H9 (cell line): ENCODE data around the gene DNAJC15. TPM values are rescaled to one million over a fixed set of nuclear protein-coding genes. Genes with fewer than 3 reads are reported as not detected.

Source experiments
- DNase-seq: peaks from one replicate; pipeline ENCODE4 v3.0.0-alpha.2; 2017
- H2AFZ ChIP-seq: one replicate; pipeline ENCODE4 v1.6.1; 2013; ENCODE audit warnings: mild to moderate bottlenecking, low read length, control low read depth, moderate library complexity
- H2AK5ac ChIP-seq: 2 replicates; pipeline ENCODE4 v1.6.1; 2013; ENCODE audit warnings: low read length, control low read depth, mixed read lengths; ENCODE audit not compliant: insufficient read length
- H2BK120ac ChIP-seq: one replicate; pipeline ENCODE4 v1.6.1; 2013; ENCODE audit warnings: low read depth, mild to moderate bottlenecking, low read length, control low read depth, inconsistent platforms; ENCODE audit not compliant: poor library complexity, severe bottlenecking
- H2BK12ac ChIP-seq: 2 replicates; pipeline ENCODE4 v1.6.1; 2013; ENCODE audit warnings: low read length, control low read depth, mixed read lengths, low read depth; ENCODE audit not compliant: insufficient read length
- H2BK15ac ChIP-seq: 2 replicates; pipeline ENCODE4 v1.6.1; 2013; ENCODE audit warnings: low read depth, low read length, control low read depth
- H2BK20ac ChIP-seq: one replicate; pipeline ENCODE4 v1.6.1; 2013; ENCODE audit warnings: low read depth, mild to moderate bottlenecking, low read length, control low read depth, inconsistent platforms; ENCODE audit not compliant: poor library complexity, severe bottlenecking
- H2BK5ac ChIP-seq: 2 replicates; pipeline ENCODE4 v1.6.1; 2013; ENCODE audit warnings: low read length, control low read depth, mixed read lengths; ENCODE audit not compliant: insufficient read length
- H3K14ac ChIP-seq: 2 replicates; pipeline ENCODE4 v1.6.1; 2013; ENCODE audit warnings: low read length, control low read depth; ENCODE audit not compliant: insufficient read depth
- H3K18ac ChIP-seq: 2 replicates; pipeline ENCODE4 v1.6.1; 2013; ENCODE audit warnings: low read depth, mild to moderate bottlenecking, mixed read lengths, low read length, control low read depth; ENCODE audit not compliant: insufficient read length
- H3K23ac ChIP-seq: 2 replicates; pipeline ENCODE4 v1.6.1; 2013; ENCODE audit warnings: low read length, control low read depth, mixed read lengths, low read depth; ENCODE audit not compliant: insufficient read length
- H3K23me2 ChIP-seq: 2 replicates; pipeline ENCODE4 v1.6.1; 2013; ENCODE audit warnings: low read depth, mild to moderate bottlenecking, mixed read lengths, low read length, control low read depth; ENCODE audit not compliant: insufficient read length, poor library complexity, severe bottlenecking
- H3K27ac ChIP-seq: 2 replicates; pipeline ENCODE4 v1.5.1; 2013; ENCODE audit warnings: low read length, control low read depth, mixed read lengths, low read depth; ENCODE audit not compliant: insufficient read length
- H3K27me3 ChIP-seq: 2 replicates; pipeline ENCODE4 v1.6.1; 2013; ENCODE audit warnings: low read length, control low read depth, inconsistent platforms; ENCODE audit not compliant: insufficient read depth
- H3K4ac ChIP-seq: 2 replicates; pipeline ENCODE4 v1.6.1; 2013; ENCODE audit warnings: low read depth, mild to moderate bottlenecking, control low read depth, inconsistent platforms, low read length, moderate library complexity
- H3K4me1 ChIP-seq: 2 replicates; pipeline ENCODE4 v1.6.1; 2013; ENCODE audit warnings: low read length, control low read depth, inconsistent platforms; ENCODE audit not compliant: insufficient read depth
- H3K4me2 ChIP-seq: 2 replicates; pipeline ENCODE4 v1.6.1; 2013; ENCODE audit warnings: low read length, control low read depth, mixed read lengths; ENCODE audit not compliant: insufficient read length, insufficient read depth
- H3K56ac ChIP-seq: 2 replicates; pipeline ENCODE4 v1.6.1; 2013; ENCODE audit warnings: low read depth, mild to moderate bottlenecking, mixed read lengths, low read length, control low read depth; ENCODE audit not compliant: insufficient read length
- H3K79me1 ChIP-seq: 2 replicates; pipeline ENCODE4 v1.6.1; 2013; ENCODE audit warnings: low read depth, mild to moderate bottlenecking, moderate library complexity, low read length, control low read depth, inconsistent platforms; ENCODE audit not compliant: insufficient read depth, poor library complexity, severe bottlenecking
- H3K79me2 ChIP-seq: 2 replicates; pipeline ENCODE4 v1.6.1; 2013; ENCODE audit warnings: low read length, control low read depth, inconsistent platforms; ENCODE audit not compliant: insufficient read depth
- H3K9ac ChIP-seq: 2 replicates; pipeline ENCODE4 v1.6.1; 2013; ENCODE audit warnings: low read length, control low read depth, mixed read lengths; ENCODE audit not compliant: insufficient read length; ENCODE audit errors: extremely low read depth
- H3K9me3 ChIP-seq: one replicate; pipeline ENCODE4 v1.6.1; 2013; ENCODE audit warnings: low read depth, low read length, inconsistent platforms; ENCODE audit not compliant: control insufficient read depth
- H3T11ph ChIP-seq: one replicate; pipeline ENCODE4 v1.6.1; 2013; ENCODE audit warnings: mild to moderate bottlenecking, low read length, control low read depth, inconsistent platforms
- H4K20me1 ChIP-seq: one replicate; pipeline ENCODE4 v1.6.1; 2013; ENCODE audit not compliant: control insufficient read depth, insufficient read length, insufficient read depth
- H4K5ac ChIP-seq: 2 replicates; pipeline ENCODE4 v1.6.1; 2013; ENCODE audit warnings: low read depth, mild to moderate bottlenecking, mixed read lengths, low read length, control low read depth; ENCODE audit not compliant: insufficient read length
- H4K8ac ChIP-seq: replicated peaks from 2 replicates; pipeline ENCODE4 v1.6.1; 2013; ENCODE audit warnings: low read length, control low read depth, mixed read lengths, low read depth; ENCODE audit not compliant: insufficient read length
- H4K91ac ChIP-seq: 2 replicates; pipeline ENCODE4 v1.6.1; 2013; ENCODE audit warnings: low read depth, mild to moderate bottlenecking, moderate library complexity, mixed read lengths, low read length, control low read depth; ENCODE audit not compliant: insufficient read length
- H3K27ac Mint-ChIP-seq, 3 experiments: 2 replicates in 2 of 3; 3 replicates in 1 of 3; pipeline ENCODE4 v1.8.0; 2020 to 2021; ENCODE audit warnings: mixed read lengths in 3 of 3, mild to moderate bottlenecking in 1 of 3, moderate library complexity in 1 of 3
- H3K27me3 Mint-ChIP-seq: 2 replicates; pipeline ENCODE4 v1.8.0; 2021; ENCODE audit warnings: low read depth, mild to moderate bottlenecking, moderate library complexity, mixed read lengths
- H3K36me3 Mint-ChIP-seq, 3 experiments: 2 replicates in 2 of 3; 3 replicates in 1 of 3; pipeline ENCODE4 v1.8.0; 2020 to 2021; ENCODE audit warnings: low read depth in 3 of 3, mixed read lengths in 3 of 3; ENCODE audit not compliant: insufficient read depth in 1 of 3
- H3K4me1 Mint-ChIP-seq, 2 experiments: 2 replicates each; pipeline ENCODE4 v1.8.0; 2020; ENCODE audit warnings: mixed read lengths in 2 of 2
- H3K4me3 Mint-ChIP-seq, 2 experiments: 2 replicates in 1 of 2; 3 replicates in 1 of 2; pipeline ENCODE4 v1.8.0; 2020 to 2021; ENCODE audit warnings: mild to moderate bottlenecking in 2 of 2, mixed read lengths in 2 of 2, moderate library complexity in 1 of 2
- H3K9me3 Mint-ChIP-seq, 2 experiments: 2 replicates in 1 of 2; 3 replicates in 1 of 2; pipeline ENCODE4 v1.8.0; 2020; ENCODE audit warnings: mild to moderate bottlenecking in 2 of 2, mixed read lengths in 2 of 2, moderate library complexity in 1 of 2
- WGBS: extraction: QIAGEN DNeasy Blood & Tissue Kit; methylation state at CpG from one replicate; pipeline ENCODE4 v1.1.7; 2013; ENCODE audit warnings: missing lambda C conversion rate, low lambda C conversion rate, mixed read lengths; ENCODE audit not compliant: insufficient read length; ENCODE audit errors: extremely low coverage; 5-methylcytosine and 5-hydroxymethylcytosine counted together
- total RNA-seq: library from RNA; stranded (reverse); gene quantifications from 2 replicates; pipeline ENCODE4 v1.2.1, GENCODE V29; 2021
- TF ChIP-seq, protein P1 (sequence below): fragments of 200-600 bp; sonication (generic); conservative IDR thresholded peaks from 3 replicates; pipeline ENCODE4 v1.8.0; 2021; ENCODE audit warnings: antibody characterized with exemption, mild to moderate bottlenecking

DNAJC15 gene
- total RNA-seq, 1 experiment from 2014 or later = 13.4 TPM

DNA sequence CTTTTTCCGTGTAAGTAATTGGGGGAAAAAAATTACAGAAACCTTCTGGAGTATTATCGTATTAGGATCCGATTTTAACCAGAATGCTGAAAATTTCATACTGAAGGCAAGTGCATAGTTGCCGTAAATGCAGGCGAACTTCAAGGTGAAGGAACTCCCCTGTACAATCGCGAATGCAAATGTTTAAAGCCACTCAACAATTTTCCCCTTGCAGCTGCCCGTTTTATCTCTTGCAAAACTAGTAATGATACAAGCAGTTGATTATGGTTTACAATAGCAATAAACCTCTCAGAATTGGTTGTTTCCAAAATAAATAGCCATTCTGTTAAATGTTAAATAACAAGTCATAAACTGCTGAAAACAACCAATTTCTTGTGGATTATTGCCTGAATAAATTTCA lies 105.7 kb downstream of the DNAJC15 start:
- no peaks in the 10 kb centered on the region for H3K27me3 Mint-ChIP-seq
- H3K4me2 ChIP-seq = no peak overlapping the region
- no peak overlapping the region for H2AFZ ChIP-seq

More for the DNA sequence above, 105.7 kb downstream of the DNAJC15 start:
- no peak overlapping the region for H3K9ac ChIP-seq
- H4K8ac ChIP-seq = no peak overlapping the region
- no peaks in the 10 kb centered on the region for H3K9me3 ChIP-seq
- Mint-ChIP-seq H3K9me3 (no peaks in the 10 kb centered on the region), H3K4me1 (peaks cover 33 to 41% of the 10 kb centered on the region in 2 experiments), H3K36me3 (no peaks in the 10 kb centered on the region), H3K27ac (no peak overlapping the region), H3K4me3 (no peak overlapping the region)
- no peak overlapping the region for H3K18ac ChIP-seq
- no peaks in the 10 kb centered on the region for H3K27me3 ChIP-seq
- no peaks in the 10 kb centered on the region for H3K79me2 ChIP-seq
- no peak overlapping the region for H2BK20ac ChIP-seq
- H2BK15ac ChIP-seq = no peak overlapping the region
- no peak for DNase-seq
- H2BK120ac ChIP-seq = no peak overlapping the region
- H3K4ac ChIP-seq = no peak overlapping the region
- H2AK5ac ChIP-seq = no peak overlapping the region
- H3T11ph ChIP-seq = no peak overlapping the region
- no peaks in the 10 kb centered on the region for H4K20me1 ChIP-seq
- no CpG with 5 or more reads among the region's 8 CpGs for WGBS
- no peak overlapping the region for H3K27ac ChIP-seq
- H3K79me1 ChIP-seq = no peaks in the 10 kb centered on the region
- TF ChIP-seq, protein P1, sequence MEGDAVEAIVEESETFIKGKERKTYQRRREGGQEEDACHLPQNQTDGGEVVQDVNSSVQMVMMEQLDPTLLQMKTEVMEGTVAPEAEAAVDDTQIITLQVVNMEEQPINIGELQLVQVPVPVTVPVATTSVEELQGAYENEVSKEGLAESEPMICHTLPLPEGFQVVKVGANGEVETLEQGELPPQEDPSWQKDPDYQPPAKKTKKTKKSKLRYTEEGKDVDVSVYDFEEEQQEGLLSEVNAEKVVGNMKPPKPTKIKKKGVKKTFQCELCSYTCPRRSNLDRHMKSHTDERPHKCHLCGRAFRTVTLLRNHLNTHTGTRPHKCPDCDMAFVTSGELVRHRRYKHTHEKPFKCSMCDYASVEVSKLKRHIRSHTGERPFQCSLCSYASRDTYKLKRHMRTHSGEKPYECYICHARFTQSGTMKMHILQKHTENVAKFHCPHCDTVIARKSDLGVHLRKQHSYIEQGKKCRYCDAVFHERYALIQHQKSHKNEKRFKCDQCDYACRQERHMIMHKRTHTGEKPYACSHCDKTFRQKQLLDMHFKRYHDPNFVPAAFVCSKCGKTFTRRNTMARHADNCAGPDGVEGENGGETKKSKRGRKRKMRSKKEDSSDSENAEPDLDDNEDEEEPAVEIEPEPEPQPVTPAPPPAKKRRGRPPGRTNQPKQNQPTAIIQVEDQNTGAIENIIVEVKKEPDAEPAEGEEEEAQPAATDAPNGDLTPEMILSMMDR = no peak
- H3K4me1 ChIP-seq = peaks cover 19% of the 10 kb centered on the region
- H2BK5ac ChIP-seq = no peak overlapping the region
- H4K5ac ChIP-seq = no peak overlapping the region
- H2BK12ac ChIP-seq = no peak overlapping the region
- no peak overlapping the region for H3K23ac ChIP-seq
- no peak overlapping the region for H4K91ac ChIP-seq
- no peak overlapping the region for H3K14ac ChIP-seq
- H3K23me2 ChIP-seq = no peaks in the 10 kb centered on the region
- H3K56ac ChIP-seq = no peak overlapping the region
